AG08395 (cell line): ENCODE results near the gene NOTCH4.
A peak's percentile ranks its signal among the peaks of the same experiment; 100 is the strongest.

Experiments
- DNase-seq: peaks from one replicate; pipeline ENCODE4 v3.0.0; 2012; ENCODE audit warnings: mixed read lengths, low spot score

NOTCH4 gene

DNA sequence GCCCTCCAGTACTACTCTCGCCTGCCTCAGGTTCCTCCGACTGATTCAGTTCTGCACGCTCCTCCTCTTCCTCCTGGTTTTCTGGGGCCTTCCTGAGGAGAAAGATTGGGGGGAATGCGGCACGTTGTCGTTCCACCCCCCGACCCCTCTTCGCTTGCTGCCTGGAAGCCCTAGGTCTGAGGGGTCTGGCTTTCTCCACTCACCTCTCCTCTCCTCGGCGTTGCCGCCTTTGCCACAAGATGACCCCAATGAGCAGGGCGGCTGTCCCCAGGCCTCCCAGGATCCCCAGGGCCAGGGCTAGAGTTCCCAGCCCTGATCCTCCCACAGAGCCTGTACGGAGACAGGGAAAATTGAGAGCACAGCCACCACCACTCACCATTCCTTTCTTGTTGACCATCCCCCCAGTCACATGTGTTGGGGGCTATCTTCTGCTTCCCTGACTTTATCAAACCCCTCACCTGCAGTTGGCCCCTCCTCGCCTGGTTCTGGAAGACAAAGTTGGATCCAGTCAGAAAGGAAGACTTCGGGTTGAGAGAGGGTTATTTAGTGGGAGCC lies 42.6 kb downstream of the NOTCH4 start:
- DNase-seq, result no peak

DNA sequence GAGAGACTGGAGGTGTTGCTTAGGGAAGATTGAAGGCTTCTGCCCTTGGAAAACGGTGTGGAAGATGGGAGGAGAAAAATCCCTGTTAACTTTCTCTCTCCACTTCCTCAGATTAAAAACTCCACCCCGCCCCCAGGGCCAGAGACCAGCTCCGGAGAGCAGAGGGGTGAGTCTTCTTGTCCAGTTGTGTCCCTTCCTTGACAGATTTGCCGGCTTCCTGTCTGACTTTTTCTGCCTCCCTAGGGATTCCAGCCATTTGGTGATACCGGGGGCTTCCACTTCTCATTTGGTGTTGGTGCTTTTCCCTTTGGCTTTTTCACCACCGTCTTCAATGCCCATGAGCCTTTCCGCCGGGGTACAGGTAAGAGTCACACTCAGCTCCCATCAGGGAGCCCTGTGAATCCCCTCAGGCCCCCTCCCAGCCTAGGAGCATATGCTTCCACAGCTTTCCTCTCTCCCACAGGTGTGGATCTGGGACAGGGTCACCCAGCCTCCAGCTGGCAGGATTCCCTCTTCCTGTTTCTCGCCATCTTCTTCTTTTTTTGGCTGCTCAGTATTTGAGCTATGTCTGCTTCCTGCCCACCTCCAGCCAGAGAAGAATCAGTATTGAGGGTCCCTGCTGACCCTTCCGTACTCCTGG lies 44.0 kb downstream of the NOTCH4 start:
- DNase-seq, result no peak

DNA sequence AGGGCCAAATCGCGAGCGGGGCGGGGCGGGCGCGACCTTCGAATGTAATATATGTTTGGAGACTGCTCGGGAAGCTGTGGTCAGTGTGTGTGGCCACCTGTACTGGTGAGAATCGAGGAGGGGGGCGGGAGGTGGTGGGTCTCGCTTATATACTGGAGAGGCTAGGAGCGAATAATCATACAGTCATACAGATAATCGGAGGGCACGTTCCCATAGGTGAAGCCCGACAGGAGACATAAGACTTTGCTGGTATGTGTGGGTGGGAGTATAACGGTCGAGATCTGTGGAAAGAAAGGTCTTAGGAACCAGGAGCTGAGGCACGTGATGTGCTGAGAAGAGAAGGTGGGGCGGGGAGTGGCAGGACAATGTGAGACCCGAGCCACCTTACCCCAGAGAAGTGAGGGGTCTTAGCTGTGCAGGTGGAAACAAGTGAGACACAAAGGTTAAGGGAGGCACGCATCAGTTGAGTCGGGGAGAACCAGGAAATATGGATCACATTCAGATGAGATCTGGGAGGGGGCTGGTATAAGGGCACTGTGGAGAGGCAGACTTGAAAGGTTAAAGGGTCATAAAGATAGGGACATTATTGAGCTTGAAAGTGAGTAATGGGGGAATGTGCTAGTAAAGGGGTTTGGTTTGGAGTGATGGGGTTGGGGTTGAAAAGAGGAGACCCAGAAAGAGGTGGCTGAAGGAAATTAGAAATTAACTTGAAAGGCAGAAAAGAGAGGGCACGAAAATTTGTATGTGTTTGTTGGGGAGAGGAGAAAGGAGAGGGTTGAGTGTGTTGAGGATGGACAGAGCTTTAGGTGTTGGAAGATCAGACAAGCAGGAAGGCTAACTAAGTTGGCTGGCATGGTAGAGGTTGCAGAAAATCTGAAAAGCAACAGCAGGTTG lies 45.1 kb downstream of the NOTCH4 start:
- no peak for DNase-seq

DNA sequence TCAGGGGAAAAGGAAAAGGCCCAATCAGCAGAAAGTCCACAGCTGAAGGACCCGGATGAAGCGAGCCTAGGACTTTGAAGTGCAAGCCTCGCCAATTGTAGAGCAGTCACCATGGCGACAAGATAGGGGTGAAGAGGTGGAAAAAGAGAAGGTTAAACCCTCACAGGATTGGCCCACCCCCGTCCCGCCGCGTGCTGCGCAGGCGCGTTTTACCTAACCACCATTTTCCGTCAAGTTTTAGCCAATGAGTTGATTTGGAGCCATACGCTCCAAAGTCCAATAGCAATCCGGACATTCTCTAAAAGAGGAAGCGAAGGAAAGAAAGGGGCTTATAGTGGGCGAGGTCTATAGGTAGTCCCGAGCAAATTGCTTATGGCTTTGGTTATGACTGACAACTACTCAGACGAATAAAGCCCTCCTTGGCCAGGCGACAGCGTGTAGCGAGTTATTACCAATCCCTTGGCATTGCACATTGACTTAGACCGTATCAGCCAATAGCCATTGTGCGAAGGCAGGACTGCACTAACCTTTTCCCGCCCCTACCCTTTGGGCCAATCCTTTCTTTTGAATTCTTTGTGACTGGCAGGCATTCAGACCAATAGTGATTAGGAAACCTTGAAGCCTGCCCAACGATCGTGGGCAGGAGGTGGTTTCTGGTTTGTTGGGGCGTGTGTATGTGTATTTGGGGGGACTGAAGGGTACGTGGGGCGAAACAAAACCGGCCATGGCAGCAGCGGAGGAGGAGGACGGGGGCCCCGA lies 45.9 kb downstream of the NOTCH4 start, which contains the start of gene RNF5:
RNF5 (plus strand) TSS at position 618 of the 759 bp plus-strand sequence; CDS start at position 725, 107 bp downstream.
- DNase-seq, result peak; percentile 99

DNA sequence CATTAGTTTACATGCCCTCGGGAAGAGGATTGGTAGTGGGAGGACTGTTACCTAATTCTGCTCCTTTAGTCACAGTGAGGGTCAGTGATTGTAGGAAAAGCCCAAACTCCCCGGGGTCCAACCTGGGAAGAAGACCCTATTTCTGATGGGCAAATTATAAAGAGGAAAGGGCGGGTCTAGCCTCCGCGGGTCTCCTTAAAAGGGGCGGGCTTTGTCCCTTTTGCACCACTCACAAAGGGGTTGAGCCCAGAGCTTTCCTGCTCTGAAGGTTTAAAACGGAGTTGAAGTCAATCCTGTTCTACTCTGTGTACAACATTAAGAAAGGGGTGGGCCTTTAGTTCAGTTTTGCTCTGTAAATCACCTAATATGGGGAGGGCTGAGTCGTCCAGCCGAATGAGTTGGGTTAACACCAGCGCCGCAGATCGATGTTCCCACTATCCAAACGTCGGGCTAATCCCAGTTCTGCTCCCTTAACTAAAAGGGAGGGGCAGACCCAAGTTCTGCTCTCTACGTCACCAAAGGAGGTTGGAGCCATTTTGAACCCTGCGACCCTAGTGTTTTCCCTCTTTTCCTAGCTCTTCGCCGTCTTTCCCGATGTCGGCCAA lies 46.6 kb downstream of the NOTCH4 start:
- no peak for DNase-seq

DNA sequence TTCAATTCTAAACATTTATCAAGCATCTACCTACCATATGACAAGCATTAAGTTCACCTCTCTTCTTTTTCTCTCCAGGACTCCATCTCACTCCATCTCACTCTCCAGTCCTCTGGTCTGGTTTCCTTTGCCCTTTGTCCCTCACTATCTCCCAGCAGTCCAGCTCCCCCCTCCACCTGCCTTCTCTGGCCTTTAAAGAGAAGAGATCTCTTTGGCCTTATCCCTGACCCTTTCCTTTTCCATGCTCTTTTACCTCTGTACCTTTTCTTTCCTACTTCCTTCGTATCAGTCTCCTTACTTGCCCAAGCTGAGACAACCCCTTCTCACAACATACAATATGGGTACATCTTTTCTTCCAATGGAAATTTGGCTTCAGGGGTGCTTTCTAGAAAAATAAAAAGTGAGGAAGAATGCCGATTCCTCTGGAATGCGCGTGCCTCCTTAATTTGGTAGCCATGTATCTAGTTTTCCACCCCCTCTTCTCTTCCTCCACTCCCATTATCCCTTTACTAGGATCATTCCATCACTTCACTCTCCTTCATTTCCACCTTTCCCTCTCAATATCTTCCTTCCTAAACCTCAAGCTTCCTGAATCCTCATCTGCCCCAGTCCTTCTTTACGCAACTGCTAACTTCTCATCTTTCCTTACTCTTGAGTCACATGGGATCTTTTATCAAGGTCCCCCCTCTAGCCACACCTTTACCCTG lies 47.2 kb downstream of the NOTCH4 start:
- DNase-seq, result no peak

DNA sequence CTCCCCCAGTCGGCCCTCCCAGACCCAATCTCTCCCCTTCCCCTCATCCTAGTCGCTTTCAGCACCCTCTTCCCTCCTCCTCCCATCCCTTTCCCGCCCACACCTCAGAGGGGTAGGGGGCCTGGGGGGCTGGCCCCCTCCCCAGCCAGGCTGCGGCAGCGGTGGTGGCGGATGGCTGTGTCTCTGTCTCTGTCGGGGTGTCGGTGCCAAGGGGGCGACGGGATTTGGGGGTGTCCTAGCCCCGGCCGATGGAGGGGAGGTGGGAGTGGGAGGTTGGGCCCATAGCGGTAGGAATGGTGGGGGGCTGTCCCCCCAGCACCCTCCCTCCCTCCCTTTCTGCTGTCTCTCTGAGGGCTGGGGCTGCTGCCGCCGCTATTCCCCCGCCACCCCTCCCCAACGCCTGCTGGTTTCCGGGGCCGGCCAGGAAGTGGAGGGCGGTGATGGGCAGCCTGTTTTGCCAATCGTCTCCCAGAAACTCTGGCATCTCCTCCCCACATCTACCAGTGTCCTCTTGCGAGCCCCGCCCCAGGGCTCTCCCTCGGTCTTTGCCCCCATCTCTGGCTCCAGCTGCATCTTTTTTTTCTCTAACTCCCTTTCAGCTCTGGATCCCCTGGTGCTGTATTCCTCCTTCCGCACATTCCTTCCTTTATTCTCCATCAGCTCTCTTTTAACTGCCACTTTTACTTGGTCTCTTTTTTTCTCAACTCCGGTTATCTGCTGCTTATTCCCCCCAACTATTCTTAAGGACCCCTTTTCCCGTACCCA lies 48.0 kb downstream of the NOTCH4 start, which contains the start of gene AGPAT1:
AGPAT1 (minus strand) TSS at position 374 of the 765 bp plus-strand sequence. CDS start 4,588 bp downstream, outside the sequence.
- DNase-seq, result peak; percentile 99

DNA sequence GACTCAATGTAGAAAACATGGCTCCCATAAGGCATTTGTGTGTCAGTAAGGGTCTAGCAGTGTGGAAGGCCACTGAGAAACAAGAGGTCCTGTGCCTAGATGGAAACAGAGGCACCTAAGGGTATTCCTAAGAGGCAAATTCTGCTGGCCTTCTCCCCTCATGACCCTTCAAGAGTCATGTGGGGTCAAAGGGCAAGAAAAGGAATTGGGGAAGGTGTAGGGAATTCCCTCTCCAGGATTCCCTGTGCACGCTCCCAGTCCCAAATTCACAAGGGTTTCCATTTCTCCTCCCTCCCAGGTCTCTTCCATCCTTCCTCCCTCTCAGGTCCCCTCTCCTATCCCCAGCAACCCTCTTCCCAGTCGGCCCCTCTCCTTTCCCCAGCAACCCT lies 48.6 kb downstream of the NOTCH4 start:
- no peak for DNase-seq

DNA sequence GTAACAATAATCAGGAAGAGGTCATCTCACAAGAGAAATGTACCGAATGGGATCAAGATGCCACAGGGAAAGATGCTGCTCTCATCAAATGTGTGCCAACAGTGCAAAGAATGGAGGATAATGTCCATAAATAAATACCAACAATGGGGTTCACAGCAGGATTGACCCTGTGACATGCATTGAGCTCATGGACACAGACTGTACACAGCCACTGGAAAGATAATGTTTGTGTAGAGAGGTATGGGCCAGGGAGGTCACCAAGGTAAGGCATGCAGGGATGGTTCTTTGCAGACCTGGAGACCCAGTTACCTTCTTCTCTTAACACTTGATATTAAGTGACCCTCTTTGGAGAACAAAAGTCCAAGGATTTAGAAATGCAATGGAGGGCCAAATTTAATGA lies 49.5 kb downstream of the NOTCH4 start:
- DNase-seq, result no peak

DNA sequence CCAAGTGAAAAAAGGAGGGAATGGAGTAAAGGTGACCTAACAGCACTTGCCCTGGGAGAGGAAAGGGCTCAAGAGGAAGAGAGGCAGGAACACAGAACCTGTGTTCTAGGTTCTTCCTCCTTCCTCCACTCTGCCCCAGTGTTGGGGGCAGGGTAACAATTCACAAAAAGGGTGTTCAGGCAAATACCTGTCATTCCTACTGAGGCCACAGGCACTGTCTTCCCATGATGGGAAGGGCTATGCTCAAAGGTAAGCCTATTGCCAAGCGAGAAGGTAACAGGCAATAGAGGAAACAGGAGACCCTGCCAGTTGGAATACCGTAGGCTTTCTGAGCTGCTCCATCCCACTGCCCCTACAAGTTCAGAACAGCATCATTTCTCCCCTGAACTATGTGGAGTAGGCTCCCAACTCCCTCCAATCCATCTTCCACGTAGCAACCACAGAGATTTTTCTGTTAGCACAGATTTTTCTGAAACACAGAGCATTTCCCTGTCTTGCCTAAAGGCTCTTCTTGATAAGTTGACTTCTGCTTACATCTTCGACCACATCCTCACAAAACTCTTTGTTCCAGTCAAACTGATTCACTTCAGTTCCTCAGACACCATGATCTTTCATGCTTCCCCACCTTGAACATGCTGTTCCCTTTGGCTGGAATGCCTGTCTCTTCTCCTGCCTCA lies 50.7 kb downstream of the NOTCH4 start:
- DNase-seq, result no peak

DNA sequence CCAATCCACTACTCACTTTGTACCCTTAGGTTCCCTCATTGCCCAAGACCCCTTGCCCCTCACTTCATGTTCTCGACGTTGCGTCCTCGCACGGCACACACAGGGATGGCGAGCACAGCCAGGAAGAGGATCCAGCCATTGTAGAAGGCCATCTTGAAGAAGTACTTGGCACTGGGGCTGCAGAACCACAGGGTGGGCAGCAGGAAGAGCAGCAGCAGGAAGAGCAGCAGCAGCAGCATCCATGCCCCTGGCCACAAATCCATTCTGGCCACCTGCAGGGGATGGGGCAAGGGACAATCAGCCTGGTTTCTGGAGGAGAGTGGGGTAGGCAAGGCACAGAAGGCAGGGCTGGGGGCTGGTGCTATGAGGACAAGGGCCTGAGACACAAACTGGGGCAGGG lies 52.6 kb downstream of the NOTCH4 start:
- no peak for DNase-seq

DNA sequence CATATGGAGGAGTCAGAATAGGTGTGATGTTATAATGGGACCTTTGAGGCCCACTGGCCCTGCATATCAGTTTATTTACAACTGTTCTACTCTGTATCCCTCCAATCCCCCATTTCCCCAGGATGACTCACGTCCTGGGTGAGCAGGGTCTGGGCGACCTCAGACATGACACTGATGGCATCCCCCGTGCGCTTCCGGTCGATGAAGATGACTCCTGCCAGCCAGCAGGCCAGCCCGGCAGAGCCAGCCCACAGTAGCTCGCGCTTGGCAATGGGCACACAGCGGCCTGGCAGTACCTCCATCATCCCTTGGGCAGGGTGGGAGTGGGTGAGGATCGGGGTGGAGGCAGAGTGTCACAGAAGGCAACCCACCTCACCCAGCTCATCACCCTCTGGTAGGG lies 53.6 kb downstream of the NOTCH4 start:
- DNase-seq, result no peak

DNA sequence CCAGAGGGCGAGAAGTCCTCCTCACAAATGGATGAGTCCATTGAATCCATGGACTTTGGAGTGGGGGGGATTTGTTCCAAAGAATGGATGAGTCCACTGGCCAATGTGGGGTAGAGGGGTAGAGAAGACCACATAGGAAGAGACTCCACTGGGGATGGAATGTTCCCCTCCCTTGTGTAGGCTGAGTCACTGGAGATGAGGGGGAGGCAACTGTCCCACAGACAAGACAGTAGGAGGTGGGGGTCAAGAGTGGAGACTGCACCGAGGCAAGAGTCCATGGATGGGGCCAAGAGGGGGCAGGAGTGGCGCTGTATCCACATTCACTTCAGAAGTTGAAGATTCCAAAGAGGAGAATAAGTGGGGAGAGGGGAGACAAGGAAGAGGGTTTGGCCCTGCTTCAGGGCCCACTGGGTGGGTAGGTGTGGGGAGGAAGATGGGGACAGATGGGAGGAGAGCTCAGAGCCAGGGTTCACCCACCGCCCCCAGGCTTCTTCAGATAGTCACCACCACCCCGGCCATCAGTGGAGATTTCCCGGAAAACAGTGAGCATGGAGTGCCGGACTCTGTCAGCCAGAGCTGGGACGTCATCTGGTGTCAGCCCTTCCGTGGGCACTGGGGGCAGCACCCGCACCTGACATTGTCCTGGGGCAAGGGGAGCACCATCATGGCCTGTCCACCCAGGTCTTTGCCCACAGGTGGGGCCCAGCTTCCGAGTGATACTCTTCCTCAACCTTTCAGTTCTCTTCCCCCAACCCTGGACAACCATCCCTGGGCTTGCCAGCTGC lies 54.9 kb downstream of the NOTCH4 start:
- no peak for DNase-seq

DNA sequence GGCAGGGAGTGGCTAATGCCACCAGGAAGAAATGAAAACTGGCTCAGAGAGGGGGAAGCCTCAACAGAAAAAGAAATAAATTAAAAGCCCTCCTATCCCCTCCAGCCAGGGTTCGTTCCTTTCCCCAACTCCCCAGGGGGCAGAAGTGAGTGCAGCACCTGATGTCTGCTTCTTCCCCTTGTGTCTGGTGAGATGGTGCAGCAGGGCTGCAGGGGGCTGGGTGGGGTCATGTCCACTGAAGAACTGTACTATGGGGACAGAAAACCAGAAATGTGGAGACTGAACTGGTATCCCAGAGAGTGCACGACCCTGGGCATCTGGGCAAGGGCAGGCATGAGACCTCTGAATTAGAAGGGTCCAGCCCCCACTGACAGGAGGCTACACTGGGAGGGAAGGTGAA lies 55.5 kb downstream of the NOTCH4 start:
- DNase-seq, result no peak

DNA sequence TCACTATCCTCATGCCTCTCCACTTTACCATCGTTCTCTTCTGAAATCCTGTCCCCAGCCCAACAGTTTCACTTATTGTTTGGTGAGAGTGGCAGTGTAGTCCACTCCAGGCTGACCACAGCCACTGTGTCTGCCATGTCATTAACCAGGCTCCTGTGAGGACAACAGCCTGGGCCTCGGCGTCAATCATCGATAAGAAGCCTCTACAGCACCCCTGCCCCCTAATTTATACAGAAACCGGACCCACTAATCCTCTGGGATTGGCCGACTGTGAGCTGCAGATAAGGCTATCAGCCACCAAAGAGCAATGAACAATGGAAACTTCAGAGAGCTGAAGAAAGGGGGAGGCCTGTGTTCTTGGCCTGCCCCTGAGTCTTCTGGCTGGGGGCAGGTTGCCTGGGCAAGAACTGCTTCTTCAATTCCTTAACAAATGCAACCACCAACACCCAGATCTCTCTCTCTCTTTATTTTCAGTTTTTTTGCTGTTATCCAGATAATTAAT lies 56.1 kb downstream of the NOTCH4 start:
- DNase-seq, result no peak

DNA sequence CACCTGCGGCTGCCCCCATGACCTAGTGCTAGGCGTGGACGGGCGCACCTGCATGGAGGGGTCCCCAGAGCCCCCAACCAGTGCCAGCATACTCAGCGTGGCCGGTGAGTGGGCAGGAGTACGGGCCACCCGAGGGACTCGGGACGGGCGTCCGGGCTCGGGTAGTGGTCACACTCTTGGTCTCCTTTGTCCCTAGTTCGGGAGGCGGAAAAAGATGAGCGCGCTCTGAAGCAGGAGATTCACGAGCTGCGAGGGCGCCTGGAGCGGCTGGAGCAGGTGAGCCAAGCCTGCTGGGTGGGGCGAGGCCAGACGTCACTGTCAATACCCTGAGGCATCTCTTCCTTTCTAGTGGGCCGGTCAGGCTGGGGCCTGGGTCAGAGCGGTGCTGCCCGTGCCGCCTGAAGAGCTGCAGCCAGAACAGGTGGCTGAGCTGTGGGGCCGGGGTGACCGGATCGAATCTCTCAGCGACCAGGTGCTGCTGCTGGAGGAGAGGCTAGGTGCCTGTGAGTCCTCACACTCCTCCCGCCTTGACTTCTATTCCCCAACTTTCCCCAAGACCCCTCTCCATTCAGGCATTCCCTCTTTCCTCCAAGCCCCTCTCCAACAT lies 56.6 kb downstream of the NOTCH4 start:
- no peak for DNase-seq

DNA sequence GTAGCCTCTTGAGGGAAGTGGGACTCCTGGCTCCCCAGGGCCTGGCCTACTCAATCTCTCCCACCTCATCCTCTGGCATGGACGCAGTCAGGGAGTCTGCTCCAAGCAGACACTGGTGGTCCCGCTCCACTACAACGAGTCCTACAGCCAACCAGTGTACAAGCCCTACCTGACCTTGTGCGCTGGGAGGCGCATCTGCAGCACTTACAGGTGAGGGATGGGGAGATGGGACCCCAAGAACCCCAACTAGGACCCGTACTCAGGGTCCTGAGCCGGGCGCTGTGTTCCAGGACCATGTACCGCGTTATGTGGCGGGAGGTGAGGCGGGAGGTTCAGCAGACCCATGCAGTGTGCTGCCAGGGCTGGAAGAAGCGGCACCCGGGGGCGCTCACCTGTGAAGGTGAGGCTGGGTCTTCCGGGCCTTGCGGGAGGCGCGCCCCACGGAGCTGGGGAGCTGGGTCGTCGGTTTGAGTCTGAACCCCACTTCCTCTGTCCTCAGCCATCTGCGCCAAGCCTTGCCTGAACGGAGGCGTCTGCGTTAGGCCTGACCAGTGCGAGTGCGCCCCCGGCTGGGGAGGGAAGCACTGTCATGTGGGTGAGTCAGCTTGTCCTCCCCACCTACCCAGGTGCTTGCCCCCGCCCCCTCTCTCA lies 57.3 kb downstream of the NOTCH4 start:
- DNase-seq, result no peak

DNA sequence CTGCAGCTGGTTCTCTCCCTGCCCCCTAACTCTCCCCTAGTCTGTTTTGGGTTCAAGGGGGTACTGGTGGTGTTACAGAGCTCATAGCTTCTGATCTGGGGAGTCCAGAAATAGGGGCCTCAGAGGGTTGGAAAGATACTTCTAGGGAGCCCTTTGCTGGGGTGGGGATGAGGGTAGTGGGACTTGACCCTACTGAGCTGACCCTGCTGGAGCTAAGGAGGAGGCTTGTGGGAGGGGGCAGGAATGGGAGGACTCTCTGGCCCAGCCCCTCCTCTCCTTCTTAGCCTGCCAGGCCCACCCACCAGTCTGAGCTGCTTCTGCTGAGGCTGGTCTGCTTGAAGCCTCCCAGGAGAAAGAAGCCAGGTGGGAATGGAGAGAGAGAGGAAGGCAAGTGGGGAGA lies 59.6 kb downstream of the NOTCH4 start, which contains the start of gene EGFL8:
EGFL8 (plus strand) TSS at position 301 of the 400 bp plus-strand sequence. CDS start 1,571 bp downstream, outside the sequence.
- no peak for DNase-seq
